Activated T-cell treated with anti-CD3 and anti-CD28 coated beads for 48 hours (primary cell): ENCODE data around the gene ADARB1.
"Not testable (repeated sequence)": the region's sequence is repeated elsewhere in the genome, so short reads cannot be mapped to it uniquely, and the experiment has no call there.

ENCODE experiments used
- DNase-seq: peaks from one replicate; pipeline ENCODE4 v3.0.0-alpha.2; 2020; ENCODE audit warnings: low read depth

Gene ADARB1

GRCh38 chr21:45136500-45136899 is 62.1 kb downstream of the ADARB1 start:
- DNase-seq: no peak

GRCh38 chr21:45136927-45137611 is 62.7 kb downstream of the ADARB1 start:
- DNase-seq: peak; percentile 54

GRCh38 chr21:45137612-45137937 is 63.2 kb downstream of the ADARB1 start:
- DNase-seq: no peak

- peak; percentile 60 for DNase-seq
Observed at GRCh38 chr21:45138199-45139002, 64.0 kb downstream of the ADARB1 start.

- DNase-seq: not testable (repeated sequence)
Observed at GRCh38 chr21:45139003-45139360, 64.6 kb downstream of the ADARB1 start.

- no peak for DNase-seq
Observed at GRCh38 chr21:45139473-45139872, 65.1 kb downstream of the ADARB1 start.

GRCh38 chr21:45140346-45140940 is 66.1 kb downstream of the ADARB1 start:
- peak; percentile 46 for DNase-seq

- not testable (repeated sequence) for DNase-seq
Observed at GRCh38 chr21:45140944-45141343, 66.6 kb downstream of the ADARB1 start.

- no peak for DNase-seq
Observed at GRCh38 chr21:45141507-45141906, 67.1 kb downstream of the ADARB1 start.

- DNase-seq: no peak
Observed at GRCh38 chr21:45142469-45143308, 68.3 kb downstream of the ADARB1 start.

GRCh38 chr21:45143855-45144254 is 69.5 kb downstream of the ADARB1 start:
- DNase-seq: no peak

- DNase-seq: no peak
Observed at GRCh38 chr21:45145146-45145545, 70.8 kb downstream of the ADARB1 start.

- not testable (repeated sequence) for DNase-seq
Observed at GRCh38 chr21:45145846-45146245, 71.5 kb downstream of the ADARB1 start.

- no peak for DNase-seq
Observed at GRCh38 chr21:45146306-45146705, 71.9 kb downstream of the ADARB1 start.

GRCh38 chr21:45146801-45147200 is 72.4 kb downstream of the ADARB1 start:
- no peak for DNase-seq

- DNase-seq: no peak
Observed at GRCh38 chr21:45147473-45148315, 73.3 kb downstream of the ADARB1 start.

- no peak for DNase-seq
Observed at GRCh38 chr21:45148316-45148990, 74.1 kb downstream of the ADARB1 start.

GRCh38 chr21:45149021-45149420 is 74.6 kb downstream of the ADARB1 start:
- DNase-seq: no peak

GRCh38 chr21:45150638-45151131 is 76.3 kb downstream of the ADARB1 start:
- no peak for DNase-seq

GRCh38 chr21:45151445-45152160 is 77.2 kb downstream of the ADARB1 start:
- DNase-seq: no peak
